Lung microvascular endothelial cell (primary cell): ENCODE data around the gene SHROOM3. TPM values are rescaled to one million over a fixed set of nuclear protein-coding genes. Genes with fewer than 3 reads are reported as not detected.
A peak's percentile ranks its signal among the peaks of the same experiment; 100 is the strongest.

ENCODE experiments used
- DNase-seq, 2 donors: peaks; one replicate each; pipeline versions ENCODE4 v3.0.0 to v3.0.0-alpha.2; 2010; ENCODE audit warnings: low read depth in 2 of 2
- total RNA-seq: library from RNA; depleted of rRNA; stranded (reverse); fragments of >200 nt; gene quantifications from 2 replicates; pipeline ENCODE4 v1.2.1, GENCODE V29; 2014

SHROOM3 gene
- total RNA-seq, 1 donor from 2014 or later: under 0.01 TPM

- DNase-seq: no peak
These were observed 371.7 kb downstream of the SHROOM3 start for GRCh38 chr4:76806757-76807156.

GRCh38 chr4:76809594-76810305, 374.7 kb downstream of the SHROOM3 start:
- no peak for DNase-seq

GRCh38 chr4:76811604-76812412, 376.8 kb downstream of the SHROOM3 start:
- peak in 1 of 2 donors; percentile 16 for DNase-seq

- DNase-seq: no peak
These were observed 378.0 kb downstream of the SHROOM3 start for GRCh38 chr4:76813070-76813469.

GRCh38 chr4:76821641-76822040, 386.6 kb downstream of the SHROOM3 start:
- DNase-seq: no peak

GRCh38 chr4:76822303-76822702, 387.3 kb downstream of the SHROOM3 start:
- DNase-seq: no peak

GRCh38 chr4:76823495-76823894, 388.5 kb downstream of the SHROOM3 start:
- no peak for DNase-seq

- DNase-seq: no peak
These were observed 395.6 kb downstream of the SHROOM3 start for GRCh38 chr4:76830612-76830963.

GRCh38 chr4:76830964-76831703, 396.1 kb downstream of the SHROOM3 start:
- DNase-seq: peak; percentile 93 to 97

GRCh38 chr4:76831711-76832373, 396.8 kb downstream of the SHROOM3 start:
- DNase-seq: peak; percentile 4 to 32

Other genes starting within 250 kb of the SHROOM3 start
- 165 and 174 TPM in 2 replicates for gene SCARB2, start 221.4 kb upstream of the SHROOM3 start, total RNA-seq
- not detected in 2 replicates for gene FAM47E, start 183.5 kb upstream of the SHROOM3 start, total RNA-seq
- gene STBD1, start 128.5 kb upstream of the SHROOM3 start, total RNA-seq: 0.40 and 1.5 TPM in 2 replicates
- gene CCDC158, start 14.1 kb upstream of the SHROOM3 start, total RNA-seq: not detected in 2 replicates